Measurements from ENCODE around the gene DUOX2.

Gene DUOX2

GRCh38 chr15:45100884-45101625, 12.9 kb downstream of the DUOX2 start:
- H2AFZ ChIP-seq (ENCODE audit: low read length): no peak overlapping the region
- H3K79me2 ChIP-seq (ENCODE audit: insufficient read depth, low read length): no peaks in the 10 kb centered on the region
- H3K27ac ChIP-seq (ENCODE audit: low read depth, low read length, poor library complexity, severe bottlenecking): no peak overlapping the region
- TF ChIP-seq CTCF (IDR thresholded peaks at IDR 0.05; ENCODE audit: low read length): no peak
- no peak for TF ChIP-seq EZH2 (IDR thresholded peaks at IDR 0.05; ENCODE audit: borderline replicate concordance, low read length)
- H3K4me3 ChIP-seq (ENCODE audit: low read depth, low read length, poor library complexity, severe bottlenecking): no peak overlapping the region
- H3K4me2 ChIP-seq (ENCODE audit: low read length): no peak overlapping the region
- H3K9me2 ChIP-seq (ENCODE audit: low read depth, low read length): no peaks in the 10 kb centered on the region
- no peaks in the 10 kb centered on the region for H3K9me3 ChIP-seq (ENCODE audit: low read length)
- H3K36me3 ChIP-seq (ENCODE audit: insufficient read depth, low read length): no peaks in the 10 kb centered on the region
- H3K9ac ChIP-seq (ENCODE audit: low read length): no peak overlapping the region
- no peaks in the 10 kb centered on the region for H3K27me3 ChIP-seq (ENCODE audit: insufficient read depth, low read length)
- H3K4me1 ChIP-seq (ENCODE audit: insufficient read depth, low read length, severe bottlenecking): no peaks in the 10 kb centered on the region
- H4K20me1 ChIP-seq (ENCODE audit: insufficient read depth, low read length): no peaks in the 10 kb centered on the region
- no peaks in the 10 kb centered on the region for H3F3A ChIP-seq (ENCODE audit: insufficient read depth, low read length)

- no peaks in the 10 kb centered on the region for H4K20me1 ChIP-seq (ENCODE audit: insufficient read depth, low read length)
- no peak overlapping the region for H3K27ac ChIP-seq (ENCODE audit: low read depth, low read length, poor library complexity, severe bottlenecking)
- H3K36me3 ChIP-seq (ENCODE audit: insufficient read depth, low read length): no peaks in the 10 kb centered on the region
- no peak overlapping the region for H3K9ac ChIP-seq (ENCODE audit: low read length)
- TF ChIP-seq EZH2 (IDR thresholded peaks at IDR 0.05; ENCODE audit: borderline replicate concordance, low read length) (no peak), CTCF (IDR thresholded peaks at IDR 0.05; ENCODE audit: low read length) (no peak)
- H3K27me3 ChIP-seq (ENCODE audit: insufficient read depth, low read length): no peaks in the 10 kb centered on the region
- H2AFZ ChIP-seq (ENCODE audit: low read length): no peak overlapping the region
- no peaks in the 10 kb centered on the region for H3K9me3 ChIP-seq (ENCODE audit: low read length)
- no peak overlapping the region for H3K4me3 ChIP-seq (ENCODE audit: low read depth, low read length, poor library complexity, severe bottlenecking)
- no peaks in the 10 kb centered on the region for H3K9me2 ChIP-seq (ENCODE audit: low read depth, low read length)
- no peaks in the 10 kb centered on the region for H3F3A ChIP-seq (ENCODE audit: insufficient read depth, low read length)
- no peaks in the 10 kb centered on the region for H3K79me2 ChIP-seq (ENCODE audit: insufficient read depth, low read length)
- no peak overlapping the region for H3K4me2 ChIP-seq (ENCODE audit: low read length)
- no peaks in the 10 kb centered on the region for H3K4me1 ChIP-seq (ENCODE audit: insufficient read depth, low read length, severe bottlenecking)
Measured at GRCh38 chr15:45099549-45100165, 14.3 kb downstream of the DUOX2 start.

- Histone ChIP-seq H3K79me2 (ENCODE audit: insufficient read depth, low read length) (no peaks in the 10 kb centered on the region), H3K9ac (ENCODE audit: low read length) (no peak overlapping the region), H3K27me3 (ENCODE audit: insufficient read depth, low read length) (0 out of 2 replicates have a peak, but pooled peaks cover 4% of the 10 kb centered on the region), H3F3A (ENCODE audit: insufficient read depth, low read length) (no peaks in the 10 kb centered on the region), H3K4me1 (ENCODE audit: insufficient read depth, low read length, severe bottlenecking) (no peaks in the 10 kb centered on the region), H3K9me3 (ENCODE audit: low read length) (no peaks in the 10 kb centered on the region), H3K4me3 (ENCODE audit: low read depth, low read length, poor library complexity, severe bottlenecking) (no peak overlapping the region), H3K9me2 (ENCODE audit: low read depth, low read length) (no peaks in the 10 kb centered on the region), H3K36me3 (ENCODE audit: insufficient read depth, low read length) (no peaks in the 10 kb centered on the region), H4K20me1 (ENCODE audit: insufficient read depth, low read length) (no peaks in the 10 kb centered on the region), H2AFZ (ENCODE audit: low read length) (no peak overlapping the region), H3K4me2 (ENCODE audit: low read length) (no peak overlapping the region), H3K27ac (ENCODE audit: low read depth, low read length, poor library complexity, severe bottlenecking) (no peak overlapping the region)
- TF ChIP-seq CTCF (IDR thresholded peaks at IDR 0.05; ENCODE audit: low read length) (no peak), EZH2 (IDR thresholded peaks at IDR 0.05; ENCODE audit: borderline replicate concordance, low read length) (no peak)
Measured at GRCh38 chr15:45097466-45097865, 16.5 kb downstream of the DUOX2 start.

Measured in OCI-LY1 (cell line).